ENCODE measurements around the gene ZCWPW1.
"Not testable (repeated sequence)": the region's sequence is repeated elsewhere in the genome, so short reads cannot be mapped to it uniquely, and the experiment has no call there.

The ZCWPW1 gene

GRCh38 chr7:100358027-100358856 is 70.3 kb downstream of the ZCWPW1 start, which contains the start of gene PILRB:
TSS of gene PILRB (plus strand) at chr7:100358117. CDS start at chr7:100358303, 186 bp downstream.
- no peak within 1 kb of the TSS for H3K4me3 ChIP-seq (replicated peaks; ENCODE audit: low read depth, low read length)
- TF ChIP-seq CTCF (IDR thresholded peaks at IDR 0.05; ENCODE audit: low read length, missing control alignments): peak; percentile 4
- DNase-seq (ENCODE audit: low read depth): no peak

- no peak for TF ChIP-seq CTCF (IDR thresholded peaks at IDR 0.05; ENCODE audit: low read length, missing control alignments)
- no peak overlapping the region for H3K4me3 ChIP-seq (replicated peaks; ENCODE audit: low read depth, low read length)
- no peak for DNase-seq (ENCODE audit: low read depth)
Measured at GRCh38 chr7:100357131-100357561, 71.4 kb downstream of the ZCWPW1 start.

GRCh38 chr7:100356416-100357068 is 72.0 kb downstream of the ZCWPW1 start:
- DNase-seq (ENCODE audit: low read depth): no peak
- TF ChIP-seq CTCF (IDR thresholded peaks at IDR 0.05; ENCODE audit: low read length, missing control alignments): no peak
- no peak overlapping the region for H3K4me3 ChIP-seq (replicated peaks; ENCODE audit: low read depth, low read length)

- TF ChIP-seq CTCF (IDR thresholded peaks at IDR 0.05; ENCODE audit: low read length, missing control alignments): no peak
- H3K4me3 ChIP-seq (replicated peaks; ENCODE audit: low read depth, low read length): no peak overlapping the region
- DNase-seq (ENCODE audit: low read depth): no peak
Measured at GRCh38 chr7:100353685-100354330, 74.7 kb downstream of the ZCWPW1 start.

GRCh38 chr7:100352984-100353684 is 75.4 kb downstream of the ZCWPW1 start:
- DNase-seq (ENCODE audit: low read depth): no peak
- TF ChIP-seq CTCF (IDR thresholded peaks at IDR 0.05; ENCODE audit: low read length, missing control alignments): no peak
- H3K4me3 ChIP-seq (replicated peaks; ENCODE audit: low read depth, low read length): no peak overlapping the region

GRCh38 chr7:100352230-100352781 is 76.2 kb downstream of the ZCWPW1 start:
- H3K4me3 ChIP-seq (replicated peaks; ENCODE audit: low read depth, low read length); DNase-seq (ENCODE audit: low read depth): not testable (repeated sequence)

All from fibroblast of pulmonary artery (primary cell).